ENCODE results near the gene EIF5A2.
"Not testable (repeated sequence)": the region's sequence is repeated elsewhere in the genome, so short reads cannot be mapped to it uniquely, and the experiment has no call there.

Gene EIF5A2

DNA sequence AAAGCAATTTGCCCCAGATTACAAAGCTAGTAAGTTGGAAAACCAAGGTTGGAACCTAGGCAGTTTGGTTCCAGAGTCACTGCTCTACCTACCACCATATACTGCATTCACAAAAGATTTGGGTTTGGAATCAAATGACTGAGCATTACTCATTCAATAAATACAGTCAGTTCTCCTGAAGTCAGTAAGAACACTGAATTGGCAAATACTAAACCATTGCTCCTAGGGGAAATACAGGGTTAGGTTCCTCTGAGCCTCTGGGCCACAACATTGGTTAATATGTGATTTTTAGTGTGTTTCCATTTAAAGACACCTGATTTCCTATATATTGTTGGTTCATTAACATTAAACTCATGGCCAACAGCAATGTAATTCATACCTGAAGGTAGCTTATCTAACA is 2.1 kb upstream of the EIF5A2 start:
- no peak for DNase-seq (ENCODE audit: low spot score)
- Mint-ChIP-seq H3K4me1 (ENCODE audit: low read depth) (peaks cover 19% of the 10 kb centered on the region), H3K4me3 (no peak overlapping the region), H3K9me3 (peaks cover 8% of the 10 kb centered on the region), H3K36me3 (ENCODE audit: low read depth) (peaks cover 3% of the 10 kb centered on the region), H3K27me3 (ENCODE audit: low read depth) (peaks cover 29% of the 10 kb centered on the region), H3K27ac (no peak overlapping the region)

DNA sequence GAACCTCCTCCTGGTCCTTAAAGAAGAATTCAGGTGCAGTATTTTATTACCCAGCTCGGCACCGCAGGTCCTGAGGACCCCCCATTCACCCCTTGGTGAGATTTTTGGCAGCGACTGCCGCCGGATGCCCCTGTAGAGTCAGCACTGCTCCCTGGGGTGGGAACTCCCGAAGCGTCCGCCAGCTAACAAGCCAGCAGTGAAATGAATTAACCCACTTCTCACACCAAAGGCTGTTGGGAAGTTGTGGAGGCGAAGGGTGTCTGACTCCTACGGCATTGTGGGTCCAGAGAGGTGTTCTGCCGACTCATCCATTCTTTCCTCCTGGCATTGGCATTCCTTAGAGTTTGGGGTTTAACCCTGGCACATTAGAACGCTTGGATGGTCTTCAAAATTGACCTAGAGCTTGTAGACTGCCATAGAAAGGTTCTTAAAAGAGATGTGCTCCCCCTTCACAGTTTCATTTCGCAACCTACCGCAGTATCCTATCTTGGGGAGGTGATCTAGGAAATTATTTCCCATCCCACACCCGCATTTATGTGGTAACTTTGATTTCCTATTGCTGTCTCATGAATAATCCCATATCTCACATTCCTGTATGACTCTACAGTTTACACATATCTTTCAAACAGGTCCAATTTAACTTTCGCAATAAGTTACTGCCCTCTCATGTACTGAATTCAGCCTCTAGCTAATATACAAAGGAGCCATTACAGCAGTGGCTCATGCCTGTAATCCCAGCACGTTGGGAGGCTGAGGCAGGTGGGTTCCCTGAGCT is 879 bp upstream of the EIF5A2 start:
- DNase-seq (ENCODE audit: low spot score), result no peak
- H3K4me1 Mint-ChIP-seq (ENCODE audit: low read depth), result peaks cover 21% of the 10 kb centered on the region
- H3K27me3 Mint-ChIP-seq (ENCODE audit: low read depth), result peaks cover 22% of the 10 kb centered on the region
- peaks cover 4% of the 10 kb centered on the region for H3K9me3 Mint-ChIP-seq
- H3K4me3 Mint-ChIP-seq, result peak overlapping the region; percentile 95
- no peak overlapping the region for H3K27ac Mint-ChIP-seq
- peaks cover 3% of the 10 kb centered on the region for H3K36me3 Mint-ChIP-seq (ENCODE audit: low read depth)

DNA sequence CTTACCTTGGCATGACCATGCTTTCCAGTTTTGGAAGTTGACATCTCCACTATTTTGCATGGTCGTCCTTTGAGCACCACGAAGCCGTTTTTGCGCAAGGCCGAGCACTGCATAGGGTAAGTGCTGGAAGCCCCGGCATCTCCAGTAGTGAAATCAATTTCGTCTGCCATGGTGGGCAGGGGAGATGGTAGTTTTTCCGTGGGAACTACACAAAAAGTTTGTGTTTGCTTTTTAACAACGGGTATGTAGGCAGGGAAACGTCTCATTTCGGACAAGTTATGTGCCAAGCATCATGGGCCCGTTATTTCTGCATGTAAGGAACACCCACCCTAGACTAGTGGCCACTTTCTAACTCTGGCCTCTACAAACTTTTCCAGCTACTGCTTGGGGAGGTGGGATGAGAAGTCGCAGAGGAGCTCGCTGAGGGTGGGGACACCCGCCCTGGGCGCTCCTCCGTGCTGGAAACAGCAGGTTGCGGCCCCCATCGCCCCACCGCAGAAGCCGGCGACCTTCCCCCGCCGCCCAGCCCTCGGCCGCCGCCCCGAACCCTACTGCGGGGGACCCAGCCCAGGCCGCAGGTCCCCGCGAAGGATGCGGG is 701 bp downstream of the EIF5A2 start:
- Mint-ChIP-seq H3K27me3 (ENCODE audit: low read depth) (peaks cover 19% of the 10 kb centered on the region), H3K9me3 (peaks cover 4% of the 10 kb centered on the region), H3K27ac (peak overlapping the region; percentile 43), H3K4me1 (ENCODE audit: low read depth) (peaks cover 21% of the 10 kb centered on the region), H3K36me3 (ENCODE audit: low read depth) (peaks cover 8% of the 10 kb centered on the region), H3K4me3 (peak overlapping the region; percentile 95)
- DNase-seq (ENCODE audit: low spot score), result no peak

DNA sequence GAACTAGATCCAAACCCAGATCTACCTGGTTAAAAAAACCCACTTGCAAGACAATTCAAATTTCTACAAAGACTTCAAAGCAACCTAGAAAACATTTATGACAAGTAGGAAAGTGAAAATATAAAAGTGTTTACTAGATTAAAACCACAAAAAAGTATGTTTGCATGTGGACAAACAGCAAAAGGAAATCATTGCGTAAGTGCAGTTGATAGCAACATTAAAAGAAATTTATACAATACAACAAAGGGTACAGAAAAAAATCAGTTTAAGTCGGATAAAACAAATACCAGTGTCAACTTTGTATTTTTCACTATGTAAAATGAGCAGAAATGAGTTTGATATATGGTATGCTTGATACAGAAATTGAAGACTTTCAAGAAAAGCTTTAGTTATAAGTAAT is 2.6 kb downstream of the EIF5A2 start:
- Mint-ChIP-seq H3K36me3 (ENCODE audit: low read depth) (peaks cover 10% of the 10 kb centered on the region), H3K27me3 (ENCODE audit: low read depth) (peaks cover 10% of the 10 kb centered on the region), H3K27ac (no peak overlapping the region), H3K9me3 (peaks cover 4% of the 10 kb centered on the region), H3K4me3 (peak overlapping the region; percentile 17), H3K4me1 (ENCODE audit: low read depth) (peaks cover 24% of the 10 kb centered on the region)
- DNase-seq (ENCODE audit: low spot score), result no peak

DNA sequence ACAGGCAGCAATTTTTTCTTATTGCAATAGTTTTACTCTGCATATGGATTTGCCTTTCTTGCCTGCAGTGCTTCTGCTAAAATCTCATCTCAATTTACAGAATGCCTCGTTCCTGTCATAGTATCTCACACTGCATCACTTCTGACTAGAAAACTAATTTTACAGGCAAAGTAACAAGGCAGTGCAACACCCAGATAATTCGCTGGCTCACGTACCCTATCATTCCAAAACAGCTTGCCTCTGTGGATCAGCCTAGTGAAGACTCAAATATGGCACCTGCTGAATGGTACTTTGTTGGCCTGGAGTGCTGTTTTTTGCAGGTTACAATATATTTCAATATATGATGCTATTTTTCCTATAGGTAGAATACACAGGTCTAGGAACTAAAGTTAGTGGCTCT is 5.3 kb downstream of the EIF5A2 start:
- DNase-seq (ENCODE audit: low spot score), result no peak
- H3K4me3 Mint-ChIP-seq, result no peak overlapping the region
- no peaks in the 10 kb centered on the region for H3K9me3 Mint-ChIP-seq
- no peak overlapping the region for H3K27ac Mint-ChIP-seq
- H3K27me3 Mint-ChIP-seq (ENCODE audit: low read depth), result no peaks in the 10 kb centered on the region
- H3K4me1 Mint-ChIP-seq (ENCODE audit: low read depth), result peaks cover 24% of the 10 kb centered on the region
- H3K36me3 Mint-ChIP-seq (ENCODE audit: low read depth), result peaks cover 10% of the 10 kb centered on the region

DNA sequence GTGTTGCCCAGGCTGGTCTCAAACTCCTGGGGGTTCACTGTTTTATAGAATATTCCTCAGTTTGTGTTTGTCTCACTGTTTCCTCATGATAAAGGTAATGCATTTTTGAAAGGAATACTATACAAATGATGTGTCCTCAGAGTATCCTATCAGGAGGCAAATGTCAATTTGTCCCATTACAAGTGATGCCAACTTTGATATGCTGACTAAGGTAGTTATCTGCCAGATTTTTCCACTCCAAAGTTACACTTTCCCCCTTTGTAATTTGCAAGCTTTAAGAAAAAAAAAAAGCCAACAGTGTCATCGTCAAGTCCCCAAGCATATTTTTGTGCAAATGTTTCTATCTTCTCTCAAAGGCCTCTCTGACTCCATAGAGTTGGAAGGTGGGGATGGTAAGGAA is 9.0 kb downstream of the EIF5A2 start:
- H3K36me3 Mint-ChIP-seq (ENCODE audit: low read depth), result peaks cover 14% of the 10 kb centered on the region
- H3K9me3 Mint-ChIP-seq, result no peaks in the 10 kb centered on the region
- H3K4me1 Mint-ChIP-seq (ENCODE audit: low read depth), result peaks cover 4% of the 10 kb centered on the region
- H3K4me3 Mint-ChIP-seq, result no peak overlapping the region
- H3K27ac Mint-ChIP-seq, result no peak overlapping the region
- no peaks in the 10 kb centered on the region for H3K27me3 Mint-ChIP-seq (ENCODE audit: low read depth)
- DNase-seq (ENCODE audit: low spot score), result no peak

DNA sequence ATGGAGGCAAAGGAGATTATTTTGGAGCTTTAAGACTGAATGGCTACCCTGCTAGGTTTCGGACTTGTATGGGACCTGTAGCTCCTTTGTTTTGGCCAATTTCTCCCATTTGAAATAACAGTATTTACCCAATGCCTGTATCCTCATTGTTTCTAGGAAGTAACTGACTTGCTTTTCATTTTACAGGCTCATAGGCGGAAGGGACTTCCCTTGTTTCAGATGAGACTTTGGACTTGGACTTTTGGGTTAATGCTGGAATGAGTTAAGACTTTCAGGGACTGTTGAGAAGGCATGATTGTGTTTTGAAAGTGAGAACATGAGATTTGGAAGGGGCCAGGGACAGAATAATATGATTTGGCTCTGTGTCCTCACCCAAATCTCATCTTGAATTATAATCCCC is 10.5 kb downstream of the EIF5A2 start:
- no peak for DNase-seq (ENCODE audit: low spot score)
- Mint-ChIP-seq H3K9me3 (no peaks in the 10 kb centered on the region), H3K27me3 (ENCODE audit: low read depth) (no peaks in the 10 kb centered on the region), H3K27ac (no peak overlapping the region), H3K4me3 (no peak overlapping the region), H3K4me1 (ENCODE audit: low read depth) (peaks cover 4% of the 10 kb centered on the region), H3K36me3 (ENCODE audit: low read depth) (peaks cover 16% of the 10 kb centered on the region)

DNA sequence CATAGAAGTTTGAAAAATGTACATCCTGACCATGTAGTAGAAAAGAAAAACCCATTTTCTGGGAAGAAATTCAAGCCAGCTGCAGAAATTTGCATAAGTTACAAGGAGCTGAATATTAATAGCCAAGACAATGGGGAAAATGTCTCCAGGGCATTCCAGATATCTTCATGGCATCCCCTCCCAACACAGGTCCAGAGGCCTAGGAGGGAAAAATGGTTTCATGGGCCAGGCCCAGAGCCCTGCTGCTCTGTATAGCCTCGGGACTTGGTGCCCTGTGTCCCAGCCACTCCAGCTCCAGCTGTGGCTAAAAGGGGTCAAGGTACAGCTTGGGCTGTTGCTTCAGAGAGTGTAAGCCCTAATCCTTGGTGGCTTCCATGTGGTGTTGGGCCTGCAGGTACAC is 11.2 kb downstream of the EIF5A2 start:
- DNase-seq (ENCODE audit: low spot score); H3K27me3 Mint-ChIP-seq (ENCODE audit: low read depth); H3K4me3 Mint-ChIP-seq; H3K4me1 Mint-ChIP-seq (ENCODE audit: low read depth); H3K27ac Mint-ChIP-seq; H3K9me3 Mint-ChIP-seq: not testable (repeated sequence)
- H3K36me3 Mint-ChIP-seq (ENCODE audit: low read depth), result peaks cover 13% of the 10 kb centered on the region

DNA sequence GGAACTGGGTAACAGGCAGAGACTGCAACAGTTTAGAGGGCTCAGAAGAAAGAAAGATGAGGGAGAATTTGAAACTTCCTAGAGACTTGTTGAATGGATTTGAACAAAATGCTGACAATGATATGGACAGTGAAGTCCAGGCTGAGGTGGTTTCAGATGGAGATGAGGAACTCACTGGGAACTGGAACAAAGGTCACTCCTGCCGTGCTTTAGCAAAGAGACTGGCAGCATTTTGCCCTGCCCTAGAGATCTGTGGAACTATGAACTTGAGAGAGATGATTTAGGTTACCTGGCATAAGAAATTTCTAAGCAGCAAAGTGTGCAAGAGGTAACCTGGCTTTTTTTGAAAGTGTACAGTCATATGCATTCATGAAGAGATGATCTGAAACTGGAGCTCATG is 11.7 kb downstream of the EIF5A2 start:
- no peak for DNase-seq (ENCODE audit: low spot score)
- Mint-ChIP-seq H3K27ac (no peak overlapping the region), H3K36me3 (ENCODE audit: low read depth) (peaks cover 11% of the 10 kb centered on the region), H3K27me3 (ENCODE audit: low read depth) (no peaks in the 10 kb centered on the region), H3K9me3 (no peaks in the 10 kb centered on the region), H3K4me1 (ENCODE audit: low read depth) (peaks cover 4% of the 10 kb centered on the region), H3K4me3 (no peak overlapping the region)

DNA sequence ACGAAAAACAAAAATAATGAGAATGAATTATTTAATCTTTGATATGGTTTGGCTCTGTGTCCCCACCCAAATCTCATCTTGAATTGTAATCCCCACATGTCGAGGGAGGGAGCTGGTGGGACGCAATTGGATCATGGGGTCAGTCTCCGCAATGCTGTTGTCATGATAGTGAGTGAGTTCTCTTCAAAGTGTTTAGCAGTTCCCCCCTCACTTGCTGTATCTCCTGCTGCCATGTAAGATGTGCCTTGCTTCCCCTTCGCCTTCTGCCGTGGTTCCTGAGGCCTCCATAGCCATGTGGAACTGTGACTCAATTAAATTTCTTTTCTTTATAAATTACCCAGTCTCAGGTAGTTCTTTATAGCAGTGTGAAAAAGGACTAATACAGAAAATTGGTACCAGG is 12.1 kb downstream of the EIF5A2 start:
- H3K4me3 Mint-ChIP-seq; H3K27ac Mint-ChIP-seq; H3K27me3 Mint-ChIP-seq (ENCODE audit: low read depth); DNase-seq (ENCODE audit: low spot score); H3K4me1 Mint-ChIP-seq (ENCODE audit: low read depth); H3K9me3 Mint-ChIP-seq: not testable (repeated sequence)
- peaks cover 11% of the 10 kb centered on the region for H3K36me3 Mint-ChIP-seq (ENCODE audit: low read depth)

DNA sequence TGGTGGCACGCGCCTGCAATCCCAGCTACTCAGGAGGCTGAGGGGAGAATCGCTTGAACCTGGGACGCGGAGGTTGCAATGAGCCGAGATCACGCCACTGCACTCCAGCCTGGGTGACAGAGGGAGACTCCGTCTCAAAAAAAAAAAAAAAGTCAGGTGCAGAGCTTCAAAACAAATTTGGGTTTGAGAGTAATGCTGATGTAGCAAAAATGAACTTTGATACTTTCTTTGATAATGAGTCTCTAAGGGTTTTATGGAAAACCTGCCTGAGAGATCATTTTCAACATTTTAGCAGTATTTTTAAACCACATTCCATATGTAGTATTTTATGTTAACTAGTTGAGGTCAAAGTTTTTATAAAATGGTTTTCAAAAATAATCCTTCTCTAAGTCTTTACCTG is 14.5 kb downstream of the EIF5A2 start:
- Mint-ChIP-seq H3K27ac (no peak overlapping the region), H3K9me3 (no peaks in the 10 kb centered on the region), H3K4me1 (ENCODE audit: low read depth) (no peaks in the 10 kb centered on the region), H3K27me3 (ENCODE audit: low read depth) (no peaks in the 10 kb centered on the region), H3K36me3 (ENCODE audit: low read depth) (peaks cover 11% of the 10 kb centered on the region), H3K4me3 (no peak overlapping the region)
- DNase-seq (ENCODE audit: low spot score), result no peak

DNA sequence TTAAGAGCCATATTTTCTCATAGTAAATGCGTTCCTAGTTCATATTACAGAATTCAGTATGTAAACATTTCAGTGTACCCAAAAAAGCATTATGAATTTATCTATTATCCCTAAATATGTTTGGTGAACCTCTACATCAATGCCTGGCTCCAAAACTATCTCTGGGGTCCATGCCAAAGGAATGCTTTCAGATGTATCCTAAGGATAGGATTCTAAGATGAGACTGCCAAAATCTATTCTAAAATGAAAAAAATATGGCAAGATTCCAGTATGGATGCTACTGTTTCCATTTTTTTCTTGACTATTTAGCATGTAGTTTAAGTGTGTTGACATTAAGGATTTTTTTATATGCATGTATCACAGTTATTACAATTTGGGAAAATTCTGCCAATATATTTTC is 18.8 kb downstream of the EIF5A2 start:
- no peak for DNase-seq (ENCODE audit: low spot score)
- Mint-ChIP-seq H3K27ac (no peak overlapping the region), H3K36me3 (ENCODE audit: low read depth) (peaks cover 3% of the 10 kb centered on the region), H3K9me3 (no peaks in the 10 kb centered on the region), H3K4me1 (ENCODE audit: low read depth) (no peaks in the 10 kb centered on the region), H3K4me3 (no peak overlapping the region), H3K27me3 (ENCODE audit: low read depth) (peaks cover 11% of the 10 kb centered on the region)

DNA sequence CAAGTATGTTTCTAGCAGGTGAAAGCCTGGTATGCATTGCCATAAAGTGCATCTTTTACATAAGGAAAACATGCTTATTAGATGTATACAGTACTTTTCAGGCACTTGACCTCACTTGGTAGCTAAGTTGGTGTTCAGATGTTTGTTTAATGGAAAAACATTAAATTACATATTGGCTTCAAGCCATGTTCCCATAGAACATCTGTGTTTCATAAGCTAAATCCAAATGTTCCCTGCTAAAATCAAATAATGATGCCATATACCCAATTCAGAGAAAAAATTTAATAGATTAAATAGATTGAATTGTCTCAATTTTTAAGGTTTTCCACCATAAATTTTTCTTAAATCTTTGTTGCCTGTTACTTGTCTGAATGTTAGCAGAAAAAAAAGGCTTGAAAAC is 19.3 kb downstream of the EIF5A2 start:
- no peak for DNase-seq (ENCODE audit: low spot score)

DNA sequence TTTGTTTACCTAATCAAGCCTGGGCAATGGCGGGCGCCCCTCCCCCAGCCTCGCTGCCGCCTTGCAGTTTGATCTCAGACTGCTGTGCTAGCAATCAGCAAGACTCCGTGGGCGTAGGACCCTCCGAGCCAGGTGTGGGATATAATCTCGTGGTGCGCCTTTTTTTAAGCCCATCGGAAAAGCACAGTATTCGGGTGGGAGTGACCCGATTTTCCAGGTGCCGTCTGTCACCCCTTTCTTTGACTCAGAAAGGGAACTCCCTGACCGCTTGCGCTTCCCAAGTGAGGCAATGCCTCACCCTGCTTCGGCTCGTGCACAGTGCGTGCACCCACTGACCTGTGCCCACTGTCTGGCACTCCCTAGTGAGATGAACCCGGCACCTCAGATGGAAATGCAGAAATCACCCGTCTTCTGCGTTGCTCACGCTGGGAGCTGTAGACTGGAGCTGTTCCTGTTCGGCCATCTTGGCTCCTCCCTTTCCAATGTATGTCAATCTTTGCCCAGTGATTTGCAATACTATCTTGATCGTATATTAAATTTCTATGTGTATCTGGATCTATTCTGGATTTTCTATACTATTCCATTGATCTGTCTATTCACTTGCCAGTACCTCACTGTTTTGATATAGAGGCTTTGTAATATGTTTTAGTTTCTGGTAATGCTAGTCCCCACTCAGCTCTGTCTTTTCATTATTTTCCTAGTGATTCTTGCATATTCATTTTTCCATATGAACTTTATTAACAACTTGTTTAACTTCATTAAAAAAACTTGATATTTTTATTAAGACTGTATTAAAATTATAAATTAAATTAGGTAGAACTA is 24.1 kb downstream of the EIF5A2 start:
- not testable (repeated sequence) for DNase-seq (ENCODE audit: low spot score); H3K4me1 Mint-ChIP-seq (ENCODE audit: low read depth); H3K27ac Mint-ChIP-seq; H3K4me3 Mint-ChIP-seq; H3K36me3 Mint-ChIP-seq (ENCODE audit: low read depth); H3K9me3 Mint-ChIP-seq
- peaks cover 11% of the 10 kb centered on the region for H3K27me3 Mint-ChIP-seq (ENCODE audit: low read depth)

More for the DNA sequence above, 19.3 kb downstream of the EIF5A2 start:
- H3K27ac Mint-ChIP-seq, result no peak overlapping the region
- H3K9me3 Mint-ChIP-seq, result no peaks in the 10 kb centered on the region
- peaks cover 3% of the 10 kb centered on the region for H3K36me3 Mint-ChIP-seq (ENCODE audit: low read depth)
- H3K27me3 Mint-ChIP-seq (ENCODE audit: low read depth), result peaks cover 11% of the 10 kb centered on the region
- no peaks in the 10 kb centered on the region for H3K4me1 Mint-ChIP-seq (ENCODE audit: low read depth)
- no peak overlapping the region for H3K4me3 Mint-ChIP-seq

Measured in T-helper 2 cell treated with Interferon-gamma antibody and Interleukin-4, amounts not matched to agents 5 μg/mL and 100 μg/mL, for 36 hours (primary cell).